ENCODE results near the gene PELI1.

PELI1 gene

GRCh38 chr2:64153811-64154210, 9.6 kb upstream of the PELI1 start:
- no peak for DNase-seq

- no peak for DNase-seq
Observed at GRCh38 chr2:64151476-64151875, 7.3 kb upstream of the PELI1 start.

GRCh38 chr2:64145714-64146113, 1.5 kb upstream of the PELI1 start:
- DNase-seq: no peak

GRCh38 chr2:64145119-64145518, 899 bp upstream of the PELI1 start:
- no peak for DNase-seq

GRCh38 chr2:64143169-64144056, 807 bp downstream of the PELI1 start:
- DNase-seq: peak; percentile 38

- no peak for DNase-seq
Observed at GRCh38 chr2:64142741-64143168, 1.5 kb downstream of the PELI1 start.

GRCh38 chr2:64141674-64142405, 2.4 kb downstream of the PELI1 start:
- DNase-seq: no peak

GRCh38 chr2:64140665-64141200, 3.5 kb downstream of the PELI1 start:
- no peak for DNase-seq

GRCh38 chr2:64139956-64140355, 4.3 kb downstream of the PELI1 start:
- no peak for DNase-seq

GRCh38 chr2:64137996-64138395, 6.2 kb downstream of the PELI1 start:
- DNase-seq: no peak

GRCh38 chr2:64137567-64137966, 6.7 kb downstream of the PELI1 start:
- DNase-seq: no peak

- no peak for DNase-seq
Observed at GRCh38 chr2:64135421-64135820, 8.8 kb downstream of the PELI1 start.

GRCh38 chr2:64134813-64135212, 9.4 kb downstream of the PELI1 start:
- DNase-seq: no peak

GRCh38 chr2:64133828-64134227, 10.4 kb downstream of the PELI1 start:
- no peak for DNase-seq

GRCh38 chr2:64133354-64133753, 10.9 kb downstream of the PELI1 start:
- DNase-seq: no peak

- no peak for DNase-seq
Observed at GRCh38 chr2:64130333-64130732, 13.9 kb downstream of the PELI1 start.

GRCh38 chr2:64128943-64129391, 15.3 kb downstream of the PELI1 start:
- no peak for DNase-seq

- DNase-seq: no peak
Observed at GRCh38 chr2:64128406-64128805, 15.8 kb downstream of the PELI1 start.

- no peak for DNase-seq
Observed at GRCh38 chr2:64127119-64127518, 17.1 kb downstream of the PELI1 start.

GRCh38 chr2:64126601-64127000, 17.6 kb downstream of the PELI1 start:
- no peak for DNase-seq

GRCh38 chr2:64124571-64124970, 19.6 kb downstream of the PELI1 start:
- no peak for DNase-seq

GRCh38 chr2:64124168-64124567, 20.1 kb downstream of the PELI1 start:
- DNase-seq: no peak

- DNase-seq: no peak
Observed at GRCh38 chr2:64123740-64124139, 20.5 kb downstream of the PELI1 start.

GRCh38 chr2:64122358-64122757, 21.9 kb downstream of the PELI1 start:
- DNase-seq: no peak

Measured in NCI-H2227 treated with DMSO at 0.1 percent for 48 hours (cell line).